HCT116 (cell line): ENCODE data around the gene INPP5K. TPM values are rescaled to one million over a fixed set of nuclear protein-coding genes. Genes with fewer than 3 reads are reported as not detected.

Experiments
- ATAC-seq: fragments of 200-7000 bp; cut with Tn5 transposase; 2 replicates; pipeline ENCODE4 v1.9.1; 2020; ENCODE audit warnings: mild to moderate bottlenecking, moderate library complexity
- BruUV-seq: library from RNA; stranded (reverse); fragments of 400-500 nt; replicated peaks from 2 replicates; lab custom pipeline; 2021; lab: Mats Ljungman, UMichigan
- CTCF ChIA-PET: fragments of 300-600 bp; sonication (Branson Sonifier 250); formaldehyde crosslinking; loops from one replicate; lab custom pipeline; 2021; ENCODE audit warnings: antibody characterized with exemption; lab: Charles Lee
- POLR2A ChIA-PET: fragments of 300-600, 350-600 bp; sonication (Branson Sonifier 250); formaldehyde crosslinking; loops from one replicate; lab custom pipeline; 2021; ENCODE audit warnings: antibody characterized with exemption; lab: Charles Lee
- RAD21 ChIA-PET, 2 experiments: fragments of 300-600 bp; sonication (Branson Sonifier 250); formaldehyde crosslinking; loops; one replicate each; lab custom pipeline; 2023; ENCODE audit warnings: low total read pairs in 2 of 2; ENCODE audit not compliant: uncharacterized antibody in 2 of 2, unreplicated experiment in 2 of 2, low non-redundant PET in 1 of 2; lab: Charles Lee
- DNase-seq: peaks from one replicate; pipeline ENCODE4 v3.0.0-alpha.2; 2010; ENCODE audit warnings: low read depth, low spot score
- H2AFZ ChIP-seq: fragments of 200-600 bp; shearing (Covaris generic), sonication (generic); 2 replicates; pipeline ENCODE4 v1.6.1; 2017; ENCODE audit warnings: low read depth, mixed run types, mixed read lengths, antibody characterized with exemption, low read length; ENCODE audit not compliant: poor library complexity, severe bottlenecking
- H3K27ac ChIP-seq: 2 replicates; pipeline ENCODE4 v1.5.1; 2012; ENCODE audit warnings: low read depth, low read length
- H3K27me3 ChIP-seq: fragments of 200-600 bp; sonication (generic); 2 replicates; pipeline ENCODE4 v1.6.1; 2016; ENCODE audit warnings: mixed run types, low read length, mixed read lengths; ENCODE audit not compliant: insufficient read depth
- H3K36me3 ChIP-seq, 2 experiments: fragments of 200-500 bp in 1 of 2; fragments of 200-600 bp in 1 of 2; sonication (Bioruptor generic) in 1 of 2; sonication (generic) in 1 of 2; 2 replicates each; pipeline versions ENCODE4 v1.5.1 to v1.6.1; 2014 to 2016; ENCODE audit warnings: low read length in 2 of 2, inconsistent platforms in 1 of 2, mixed read lengths in 1 of 2, mixed run types in 1 of 2; ENCODE audit not compliant: insufficient read depth in 2 of 2, control insufficient read depth in 1 of 2
- H3K4me1 ChIP-seq, 2 experiments: fragments of 200-600 bp in 1 of 2; sonication (generic) in 1 of 2; 2 replicates each; pipeline versions ENCODE4 v1.5.1 to v1.6.1; 2012 to 2017; ENCODE audit warnings: low read length in 2 of 2, inconsistent platforms in 1 of 2, mild to moderate bottlenecking in 1 of 2, mixed read lengths in 1 of 2, mixed run types in 1 of 2, moderate library complexity in 1 of 2; ENCODE audit not compliant: insufficient read depth in 2 of 2, control insufficient read depth in 1 of 2
- H3K4me2 ChIP-seq: fragments of 200-600 bp; sonication (generic); 2 replicates; pipeline ENCODE4 v1.6.1; 2017; ENCODE audit warnings: mixed run types, low read length, mixed read lengths
- H3K4me3 ChIP-seq, 2 experiments: fragments of 200-600 bp in 1 of 2; sonication (generic) in 1 of 2; replicated peaks in 1 of 2; 2 replicates each; pipeline ENCODE4 v1.5.1; 2011 to 2016; ENCODE audit warnings: low read length in 2 of 2, control low read depth in 1 of 2, low read depth in 1 of 2, mild to moderate bottlenecking in 1 of 2, mixed read lengths in 1 of 2, mixed run types in 1 of 2
- H3K79me2 ChIP-seq: fragments of 200-600 bp; sonication (generic); 2 replicates; pipeline ENCODE4 v1.6.1; 2017; ENCODE audit warnings: mild to moderate bottlenecking, mixed run types, low read length, moderate library complexity, mixed read lengths; ENCODE audit not compliant: insufficient read depth
- H3K9ac ChIP-seq: fragments of 200-600 bp; sonication (generic); 2 replicates; pipeline ENCODE4 v1.6.1; 2016; ENCODE audit warnings: low read length, mixed read lengths
- H3K9me2 ChIP-seq: fragments of 200-600 bp; sonication (generic), shearing (Covaris generic); 2 replicates; pipeline ENCODE4 v1.6.1; 2017; ENCODE audit warnings: mixed run types, mild to moderate bottlenecking, moderate library complexity; ENCODE audit not compliant: insufficient read depth
- H3K9me3 ChIP-seq, 2 experiments: fragments of 200-500 bp in 1 of 2; fragments of 200-600 bp in 1 of 2; sonication (Bioruptor generic) in 1 of 2; sonication (generic) in 1 of 2; 2 replicates each; pipeline ENCODE4 v1.6.1; 2014 to 2017; ENCODE audit warnings: low read length in 2 of 2, mixed read lengths in 2 of 2, inconsistent platforms in 1 of 2, low read depth in 1 of 2, mild to moderate bottlenecking in 1 of 2, mixed run types in 1 of 2, moderate library complexity in 1 of 2; ENCODE audit not compliant: control insufficient read depth in 1 of 2, insufficient read depth in 1 of 2
- H4K20me1 ChIP-seq: fragments of 200-600 bp; sonication (generic), shearing (Covaris generic); 2 replicates; pipeline ENCODE4 v1.6.1; 2017; ENCODE audit warnings: mixed run types, mild to moderate bottlenecking, moderate library complexity; ENCODE audit not compliant: insufficient read depth
- CBX3 ChIP-seq: IDR thresholded peaks from 2 replicates; pipeline ENCODE4 v1.6.1; 2012; ENCODE audit warnings: low read depth
- CEBPB ChIP-seq: IDR thresholded peaks from 2 replicates; pipeline ENCODE4 v1.6.1; 2012; ENCODE audit warnings: low read depth
- CTCF ChIP-seq, 3 experiments: fragments of 200-600 bp in 1 of 3; sonication (generic) in 1 of 3; IDR thresholded peaks in 2 of 3; conservative IDR thresholded peaks in 1 of 3; 2 replicates each; pipeline ENCODE4 v1.5.1; 2012 to 2017; ENCODE audit warnings: low read depth in 2 of 3, low read length in 2 of 3, antibody characterized with exemption in 1 of 3, borderline replicate concordance in 1 of 3, control low read depth in 1 of 3, mild to moderate bottlenecking in 1 of 3, mixed read lengths in 1 of 3, mixed run types in 1 of 3, moderate library complexity in 1 of 3; ENCODE audit not compliant: insufficient read depth in 1 of 3
- POLR2A ChIP-seq: IDR thresholded peaks from 2 replicates; pipeline ENCODE4 v1.7.0; 2011; ENCODE audit warnings: borderline replicate concordance; ENCODE audit not compliant: insufficient read depth, insufficient read length; ENCODE audit errors: extremely low read depth
- RAD21 ChIP-seq: IDR thresholded peaks from 2 replicates; pipeline ENCODE4 v1.6.1; 2012; ENCODE audit warnings: low read depth, mild to moderate bottlenecking
- SP1 ChIP-seq: IDR thresholded peaks from 2 replicates; pipeline ENCODE4 v1.6.1; 2012; ENCODE audit warnings: low read depth
- SRF ChIP-seq: IDR thresholded peaks from 2 replicates; pipeline ENCODE4 v1.6.1; 2012; ENCODE audit warnings: low read depth
- YY1 ChIP-seq: IDR thresholded peaks from 2 replicates; pipeline ENCODE4 v1.6.1; 2011; ENCODE audit warnings: low read length, low read depth, moderate library complexity, mild to moderate bottlenecking; ENCODE audit not compliant: insufficient replicate concordance; ENCODE audit errors: extremely low read depth
- intact Hi-C: fragments of 100-400 bp; cut with micrococcal nuclease; formaldehyde crosslinking; loops from 2 replicates; pipeline ENCODE4 v1.10.0; 2022
- total RNA-seq: library from RNA; stranded (reverse); gene quantifications from one replicate; pipeline ENCODE4 v1.2.1, GENCODE V29; 2021; ENCODE audit not compliant: unreplicated experiment

INPP5K gene
- total RNA-seq, 1 experiment from 2014 or later, result 25.6 TPM

GRCh38 chr17:1532836-1533602, 16.6 kb upstream of the INPP5K start:
- DNase-seq (no peak), ATAC-seq (peak; percentile 93)
- Histone ChIP-seq H4K20me1 (no peaks in the 10 kb centered on the region), H3K27ac (no peak overlapping the region), H3K36me3 (peaks cover 38 to 48% of the 10 kb centered on the region in 2 experiments), H3K79me2 (no peaks in the 10 kb centered on the region), H3K4me3 (no peak overlapping the region), H3K9me2 (no peaks in the 10 kb centered on the region), H2AFZ (no peak overlapping the region), H3K9me3 (no peaks in the 10 kb centered on the region), H3K27me3 (no peaks in the 10 kb centered on the region), H3K4me1 (no peaks in the 10 kb centered on the region), H3K4me2 (no peak overlapping the region), H3K9ac (no peak overlapping the region)
- BruUV-seq, result no TSS peak
- RAD21 ChIA-PET, result interaction anchor here in 1 of 2 experiments (1.3 to 1.6 kb wide), 2 partner anchors 17 to 168 kb away, joined by 3 read pairs; partner anchors contain the start of gene INPP5K
- CTCF ChIA-PET, result interaction anchor here (0.6 to 1.9 kb wide), 9 partner anchors 12 to 475 kb away, joined by 3 to 9 read pairs (median 3); partner anchors contain the start of gene INPP5K
- TF ChIP-seq RAD21, result peak; percentile 50
- peak; percentile 17 to 69 (median 52); a peak in 5 of 6 replicates for TF ChIP-seq CTCF (IDR thresholded peaks at IDR 0.05 in 2 of 3, conservative IDR thresholded peaks at IDR 0.05 in 1 of 3; ENCODE audit: borderline replicate concordance in 1 of 3, insufficient read depth in 1 of 3, low read depth in 2 of 3, low read length in 2 of 3)
- no peak for TF ChIP-seq CBX3
- intact Hi-C loops, result no loop called here
- POLR2A ChIA-PET, result interaction anchor here (0.8 kb wide), 1 partner anchor 15 kb away, joined by 3 read pairs; no protein-coding TSS in a partner anchor

GRCh38 chr17:1529863-1530262, 13.5 kb upstream of the INPP5K start:
- Histone ChIP-seq H3K4me2 (no peak overlapping the region), H3K4me1 (no peaks in the 10 kb centered on the region), H2AFZ (no peak overlapping the region), H3K9me2 (no peaks in the 10 kb centered on the region), H3K9me3 (no peaks in the 10 kb centered on the region)
- ChIA-PET CTCF (no interaction called here), RAD21 (no interaction called here)
- no TSS peak for BruUV-seq
- ATAC-seq, result no peak
- TF ChIP-seq CEBPB (peak; percentile 45; the same call in 1 of the 2 replicates), POLR2A (no peak), SRF (0 out of 2 replicates have a peak, but pooled peaks have one; percentile 21), SP1 (0 out of 2 replicates have a peak, but pooled peaks have one; percentile 9), YY1 (no peak), CTCF (IDR thresholded peaks at IDR 0.05 in 2 of 3, conservative IDR thresholded peaks at IDR 0.05 in 1 of 3; ENCODE audit: borderline replicate concordance in 1 of 3, insufficient read depth in 1 of 3, low read depth in 2 of 3, low read length in 2 of 3) (no peak)
- TF ChIP-seq, all 23 proteins: peak for 3
- Histone ChIP-seq H3K79me2 (no peaks in the 10 kb centered on the region; the same call in 1 of the 2 replicates), H3K9ac (no peak overlapping the region), H3K27me3 (no peaks in the 10 kb centered on the region), H3K36me3 (peaks cover 26 to 46% of the 10 kb centered on the region in 2 experiments), H4K20me1 (no peaks in the 10 kb centered on the region), H3K4me3 (no peak overlapping the region), H3K27ac (no peak overlapping the region)
- intact Hi-C loops, result no loop called here
- POLR2A ChIA-PET, result no interaction called here
- no peak for DNase-seq
